Neural crest cell (in vitro differentiated cells): ENCODE data around the gene KCNK16. TPM values are rescaled to one million over a fixed set of nuclear protein-coding genes. Genes with fewer than 3 reads are reported as not detected.
A peak's percentile ranks its signal among the peaks of the same experiment; 100 is the strongest.

Experiments used
- DNase-seq: peaks from one replicate; pipeline ENCODE4 v3.0.0; 2021; ENCODE audit warnings: low read depth, mixed read lengths, low spot score
- H3K27ac Mint-ChIP-seq: one replicate; pipeline ENCODE4 v1.8.0; 2021; ENCODE audit warnings: mild to moderate bottlenecking, mixed read lengths; ENCODE audit not compliant: unreplicated experiment
- H3K27me3 Mint-ChIP-seq: 2 replicates; pipeline ENCODE4 v1.8.0; 2021; ENCODE audit warnings: low read depth, mild to moderate bottlenecking, mixed read lengths
- H3K36me3 Mint-ChIP-seq: 2 replicates; pipeline ENCODE4 v1.8.0; 2021; ENCODE audit warnings: low read depth, mild to moderate bottlenecking, mixed read lengths
- H3K4me1 Mint-ChIP-seq: 2 replicates; pipeline ENCODE4 v1.8.0; 2021; ENCODE audit warnings: mixed read lengths
- H3K4me3 Mint-ChIP-seq: one replicate; pipeline ENCODE4 v1.8.0; 2021; ENCODE audit warnings: mild to moderate bottlenecking, mixed read lengths
- H3K9me3 Mint-ChIP-seq: 2 replicates; pipeline ENCODE4 v1.8.0; 2021; ENCODE audit warnings: mixed read lengths
- CTCF ChIP-seq: fragments of 200-600 bp; sonication (generic); conservative IDR thresholded peaks from 2 replicates; pipeline ENCODE4 v1.5.0; 2021; ENCODE audit warnings: antibody characterized with exemption, mild to moderate bottlenecking
- total RNA-seq: library from RNA; stranded (reverse); gene quantifications from 2 replicates; pipeline ENCODE4 v1.2.1, GENCODE V29; 2021

KCNK16 gene
- total RNA-seq, 1 donor from 2014 or later, result not detected

- Mint-ChIP-seq H3K36me3 (no peaks in the 10 kb centered on the region), H3K4me3 (no peak overlapping the region), H3K4me1 (peaks cover 24% of the 10 kb centered on the region), H3K9me3 (peaks cover 3% of the 10 kb centered on the region), H3K27me3 (no peaks in the 10 kb centered on the region), H3K27ac (no peak overlapping the region)
- DNase-seq, result no peak
- no peak for TF ChIP-seq CTCF
Measured at GRCh38 chr6:39347206-39347605, 24.7 kb upstream of the KCNK16 start.

DNA sequence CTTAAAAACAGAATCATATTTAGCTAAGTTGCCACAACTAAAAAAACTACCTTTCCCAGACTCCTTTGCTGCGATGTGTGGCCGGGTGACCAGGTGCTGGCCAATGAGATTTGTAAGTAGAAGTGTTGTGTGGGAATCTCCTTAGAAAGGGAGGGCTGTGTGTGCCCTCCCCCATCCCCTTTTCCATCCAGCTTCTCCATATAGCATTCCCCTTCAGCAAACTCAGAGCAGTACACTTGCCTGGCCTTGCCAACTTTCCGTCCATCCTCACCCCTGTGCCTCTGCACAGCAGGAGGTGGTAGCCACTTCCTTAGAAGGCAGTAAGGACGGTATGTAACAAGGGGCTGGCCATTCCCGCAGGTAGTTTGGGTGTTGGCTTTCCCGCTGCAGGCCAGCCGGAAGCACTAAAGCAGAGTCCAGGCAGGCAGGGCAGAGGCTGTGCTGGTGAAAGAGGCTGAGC lies 22.3 kb upstream of the KCNK16 start:
- Mint-ChIP-seq H3K27me3 (no peaks in the 10 kb centered on the region), H3K4me1 (peaks cover 28% of the 10 kb centered on the region), H3K9me3 (peaks cover 3% of the 10 kb centered on the region), H3K27ac (peak overlapping the region; percentile 16), H3K36me3 (no peaks in the 10 kb centered on the region), H3K4me3 (no peak overlapping the region)
- no peak for TF ChIP-seq CTCF
- no peak for DNase-seq

- no peak for DNase-seq
- no peaks in the 10 kb centered on the region for H3K27me3 Mint-ChIP-seq
- H3K9me3 Mint-ChIP-seq, result peaks cover 3% of the 10 kb centered on the region
- H3K27ac Mint-ChIP-seq, result peak overlapping the region; percentile 88
- H3K4me1 Mint-ChIP-seq, result peaks cover 31% of the 10 kb centered on the region
- H3K36me3 Mint-ChIP-seq, result no peaks in the 10 kb centered on the region
- H3K4me3 Mint-ChIP-seq, result no peak overlapping the region
- no peak for TF ChIP-seq CTCF
Measured at GRCh38 chr6:39343396-39343870, 20.9 kb upstream of the KCNK16 start.

DNA sequence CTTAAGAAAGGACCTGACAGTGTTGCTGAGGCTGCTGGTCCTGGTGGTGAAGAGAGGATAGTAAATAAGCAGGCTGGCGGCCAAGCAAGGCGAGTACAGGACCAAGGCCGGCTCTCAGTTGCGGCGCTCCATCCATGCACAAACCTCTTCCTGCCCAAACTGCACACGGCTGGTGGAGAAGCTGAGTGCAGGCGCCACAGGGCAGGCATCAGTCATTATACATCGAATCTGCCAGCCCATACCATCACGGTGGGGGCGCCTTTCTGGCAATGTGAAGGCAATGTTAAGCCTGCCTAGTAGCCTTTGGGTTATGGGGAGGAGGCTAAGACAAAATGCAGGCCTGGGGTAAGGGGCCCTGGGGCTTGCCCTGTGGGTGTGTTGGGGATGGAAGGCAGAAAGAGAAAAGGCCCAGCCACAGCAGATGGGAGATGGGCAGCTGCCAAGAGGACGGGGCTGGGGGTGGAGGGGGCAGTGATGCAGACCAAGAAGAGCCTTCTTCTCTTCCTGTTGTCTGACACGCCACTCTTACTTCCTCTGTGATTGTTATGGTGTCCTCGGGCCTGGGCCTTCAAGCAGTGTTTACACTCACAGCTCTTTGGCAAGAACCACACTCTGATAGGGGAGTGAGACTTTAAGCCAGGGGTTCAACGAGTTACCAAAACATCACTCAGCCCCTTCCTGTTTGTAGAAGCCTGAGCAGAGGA lies 20.3 kb upstream of the KCNK16 start:
- no peak for TF ChIP-seq CTCF
- H3K27me3 Mint-ChIP-seq, result no peaks in the 10 kb centered on the region
- H3K4me3 Mint-ChIP-seq, result no peak overlapping the region
- H3K27ac Mint-ChIP-seq, result no peak overlapping the region
- H3K4me1 Mint-ChIP-seq, result peaks cover 29% of the 10 kb centered on the region
- peaks cover 3% of the 10 kb centered on the region for H3K9me3 Mint-ChIP-seq
- H3K36me3 Mint-ChIP-seq, result no peaks in the 10 kb centered on the region
- no peak for DNase-seq

DNA sequence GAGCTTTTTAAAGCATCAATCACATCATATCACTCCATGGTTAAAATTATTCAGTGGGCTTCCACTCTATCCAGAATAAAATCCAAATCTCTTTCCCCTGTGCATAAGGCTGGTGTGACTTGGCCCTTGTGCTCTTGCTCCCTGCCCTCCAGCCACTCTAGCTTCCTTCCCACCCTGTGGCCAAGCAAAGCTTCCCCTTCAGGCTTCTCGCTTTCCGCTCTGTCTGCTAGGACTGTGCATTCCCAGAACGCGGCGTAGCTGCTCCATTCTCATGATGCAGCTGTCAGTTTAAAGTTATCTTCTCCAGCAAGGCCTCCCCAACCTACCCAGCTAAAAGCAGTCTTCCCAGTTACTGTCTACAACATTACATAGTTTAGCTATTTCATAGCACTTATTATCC lies 19.4 kb upstream of the KCNK16 start:
- Mint-ChIP-seq H3K27me3 (no peaks in the 10 kb centered on the region), H3K9me3 (peaks cover 3% of the 10 kb centered on the region), H3K36me3 (no peaks in the 10 kb centered on the region), H3K27ac (no peak overlapping the region), H3K4me3 (no peak overlapping the region), H3K4me1 (peaks cover 26% of the 10 kb centered on the region)
- TF ChIP-seq CTCF, result no peak
- no peak for DNase-seq
